Frontal cortex (tissue), 4 donors: Measurements from ENCODE around the gene DNAJC5. TPM values are rescaled to one million over a fixed set of nuclear protein-coding genes. Genes with fewer than 3 reads are reported as not detected.

Experiments
- DNase-seq, 2 donors: peaks; one replicate each; pipeline ENCODE4 v3.0.0; 2012; ENCODE audit warnings: low spot score in 2 of 2
- FAIRE-seq: peaks from 2 replicates; lab custom pipeline; 2012; peaks lifted over from hg19 to GRCh38; lab: Jason Lieb, UNC
- total RNA-seq: library from RNA; depleted of rRNA; stranded (reverse); fragments of >200 nt; gene quantifications from one replicate; pipeline ENCODE4 v1.2.3, GENCODE V29; 2014
- donor health status: control.
- donor health status: control.
- donor health status: control.

The DNAJC5 gene
- total RNA-seq, 1 donor from 2014 or later, result 102 TPM

GRCh38 chr20:63881451-63882226, 13.3 kb upstream of the DNAJC5 start:
- no peak for DNase-seq

GRCh38 chr20:63882257-63883200, 12.4 kb upstream of the DNAJC5 start:
- no peak for FAIRE-seq
- DNase-seq, result no peak

More at GRCh38 chr20:63881451-63882226, 13.3 kb upstream of the DNAJC5 start:
- FAIRE-seq, result no peak

- no peak for FAIRE-seq
- no peak for DNase-seq
Observed at GRCh38 chr20:63883201-63883593, 11.7 kb upstream of the DNAJC5 start.

DNA sequence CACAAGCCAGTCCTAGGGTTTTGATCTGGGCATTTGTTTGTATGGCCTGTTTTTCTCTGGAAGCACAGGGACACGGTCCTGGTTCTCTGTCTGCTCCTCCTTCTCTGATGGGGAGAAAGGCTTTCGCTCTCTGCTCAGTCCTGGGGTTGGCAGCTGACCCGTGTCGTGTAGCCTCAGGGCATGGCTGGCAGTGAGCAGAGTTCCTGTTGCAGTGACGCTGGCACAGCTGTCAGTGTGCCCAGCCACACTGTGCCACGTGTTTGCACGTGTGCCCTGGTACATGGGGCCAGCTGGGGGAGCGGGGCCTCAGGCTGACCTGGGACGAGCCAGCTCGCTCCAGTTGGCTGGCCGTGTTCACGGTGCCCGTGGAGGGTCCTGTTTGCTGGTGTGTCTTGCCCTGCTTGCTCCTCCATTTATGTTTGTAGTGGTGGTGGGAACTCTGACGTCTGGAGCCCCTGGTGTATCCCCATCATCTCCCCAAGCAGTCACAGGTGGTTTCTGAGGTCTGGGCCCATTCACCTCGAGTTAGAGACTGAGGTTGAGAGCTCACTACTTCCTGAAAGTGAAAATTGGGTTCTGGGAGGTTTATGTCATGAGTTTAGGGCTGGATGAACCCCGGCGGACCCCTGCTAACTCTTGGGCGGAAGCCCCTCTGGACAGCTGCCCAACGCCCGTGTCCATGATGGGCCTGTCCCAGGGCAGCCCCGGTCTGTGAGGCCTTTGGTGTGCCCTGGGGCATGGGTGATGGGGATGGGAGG, 10.2 kb upstream of the DNAJC5 start:
- no peak for DNase-seq
- FAIRE-seq, result no peak

GRCh38 chr20:63885264-63886053, 9.5 kb upstream of the DNAJC5 start:
- no peak for FAIRE-seq
- no peak for DNase-seq

DNA sequence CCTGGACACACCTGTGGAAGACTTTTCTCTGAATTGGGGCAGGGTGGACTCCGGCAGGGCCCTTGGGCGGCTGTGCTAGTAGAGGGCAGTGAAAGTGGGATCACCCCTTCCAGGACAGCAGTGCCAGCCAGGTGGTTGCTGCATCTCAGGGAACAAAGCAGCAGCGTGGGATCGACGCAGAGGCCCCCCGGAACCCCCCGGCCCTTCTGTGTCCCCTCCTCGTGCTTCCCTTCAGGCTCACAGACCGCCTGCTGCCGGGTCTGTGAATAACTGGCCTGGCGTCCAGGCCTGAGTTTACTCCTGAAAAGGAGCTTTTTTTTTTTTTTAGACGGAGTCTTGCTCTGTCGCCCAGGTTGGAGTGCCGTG, 8.9 kb upstream of the DNAJC5 start:
- FAIRE-seq (no peak), DNase-seq (no peak)

GRCh38 chr20:63886921-63887320, 8.0 kb upstream of the DNAJC5 start:
- FAIRE-seq (no peak), DNase-seq (no peak)

DNA sequence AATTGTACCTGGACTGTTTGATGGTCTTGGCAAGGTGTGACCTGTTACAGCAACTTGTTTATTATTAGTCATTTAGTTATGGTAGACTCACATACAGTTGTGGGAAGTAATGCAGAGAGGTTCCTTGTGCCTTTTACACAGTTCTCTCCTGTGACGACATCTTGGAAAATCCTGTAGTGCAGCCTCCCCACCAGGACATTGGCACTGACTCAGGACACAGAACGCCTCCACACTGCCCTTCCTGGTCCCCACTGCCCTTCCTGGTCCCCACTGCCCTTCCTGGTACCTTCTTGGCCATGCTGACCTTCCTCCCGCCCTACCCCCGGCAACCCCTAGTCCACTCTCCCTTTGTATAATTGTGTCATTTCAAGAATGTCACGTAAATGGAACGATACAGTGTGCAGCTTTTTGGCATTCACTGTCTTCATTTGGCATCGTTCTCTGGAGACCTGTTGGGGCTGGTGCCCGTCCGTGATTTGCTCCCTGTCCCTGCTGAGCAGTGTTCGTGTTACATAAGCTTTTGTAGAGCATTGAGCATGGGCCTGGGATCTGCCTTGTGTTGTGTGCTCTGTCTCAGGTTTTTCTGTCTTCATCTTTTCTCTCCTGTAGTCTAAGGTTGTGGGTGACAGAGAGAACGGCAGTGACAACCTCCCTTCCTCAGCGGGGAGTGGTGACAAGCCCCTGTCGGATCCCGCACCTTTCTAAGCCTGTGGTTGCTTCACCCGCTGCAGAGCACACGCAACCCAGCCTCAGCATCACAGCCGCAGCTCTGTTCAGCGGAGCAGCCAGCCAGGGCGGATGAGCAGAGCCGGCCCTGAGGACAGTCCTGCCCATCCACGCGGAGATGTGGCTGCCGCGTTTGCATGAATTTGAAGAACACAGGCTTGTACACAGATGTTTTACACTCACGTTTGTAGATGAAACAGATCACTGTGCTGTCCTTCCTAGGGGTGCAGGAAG, 5.4 kb upstream of the DNAJC5 start:
- DNase-seq (no peak), FAIRE-seq (no peak)

GRCh38 chr20:63890201-63890576, 4.7 kb upstream of the DNAJC5 start:
- no peak for FAIRE-seq
- DNase-seq, result no peak

GRCh38 chr20:63890616-63891015, 4.3 kb upstream of the DNAJC5 start:
- DNase-seq, result no peak
- FAIRE-seq, result no peak

- FAIRE-seq (no peak), DNase-seq (no peak)
Observed at GRCh38 chr20:63891061-63892002, 3.6 kb upstream of the DNAJC5 start.

DNA sequence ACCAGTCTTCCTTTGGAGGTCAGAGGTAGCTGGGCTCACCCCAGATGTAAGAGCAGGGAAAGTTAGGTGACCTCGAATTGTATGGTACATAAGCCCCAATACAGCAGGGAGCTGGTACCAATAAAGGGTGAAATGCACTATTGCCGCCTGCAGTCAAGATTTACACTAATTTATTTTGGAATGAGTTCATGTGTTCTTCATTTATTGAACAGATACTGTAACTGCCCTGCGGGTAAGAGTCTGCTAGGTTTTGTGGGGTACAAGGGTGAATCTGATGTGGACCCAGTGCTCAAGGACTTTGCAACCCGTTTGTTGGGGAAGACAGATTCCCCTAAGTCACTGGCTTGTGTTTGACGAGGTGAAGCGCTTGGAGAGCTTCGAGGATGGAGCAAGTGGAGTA, 2.5 kb upstream of the DNAJC5 start:
- no peak for FAIRE-seq
- DNase-seq, result no peak

DNA sequence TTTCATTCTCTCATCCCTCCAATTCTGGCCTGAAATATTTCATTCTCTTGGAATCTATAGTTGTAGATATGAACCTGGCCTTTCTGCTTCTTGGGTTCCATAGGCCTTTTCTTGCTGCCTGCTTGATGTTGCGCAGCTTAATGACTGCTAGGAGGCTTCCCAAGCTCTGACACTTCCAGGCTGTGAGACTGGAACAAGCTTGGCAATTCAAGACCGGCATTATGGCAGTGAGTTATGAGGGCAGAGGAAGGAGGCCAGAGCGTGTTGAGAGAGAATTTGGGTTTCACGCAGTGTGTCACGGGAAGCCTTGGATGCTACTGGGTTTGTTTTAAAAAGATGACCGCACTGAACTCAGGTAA, 948 bp upstream of the DNAJC5 start:
- no peak for DNase-seq
- FAIRE-seq, result no peak

DNA sequence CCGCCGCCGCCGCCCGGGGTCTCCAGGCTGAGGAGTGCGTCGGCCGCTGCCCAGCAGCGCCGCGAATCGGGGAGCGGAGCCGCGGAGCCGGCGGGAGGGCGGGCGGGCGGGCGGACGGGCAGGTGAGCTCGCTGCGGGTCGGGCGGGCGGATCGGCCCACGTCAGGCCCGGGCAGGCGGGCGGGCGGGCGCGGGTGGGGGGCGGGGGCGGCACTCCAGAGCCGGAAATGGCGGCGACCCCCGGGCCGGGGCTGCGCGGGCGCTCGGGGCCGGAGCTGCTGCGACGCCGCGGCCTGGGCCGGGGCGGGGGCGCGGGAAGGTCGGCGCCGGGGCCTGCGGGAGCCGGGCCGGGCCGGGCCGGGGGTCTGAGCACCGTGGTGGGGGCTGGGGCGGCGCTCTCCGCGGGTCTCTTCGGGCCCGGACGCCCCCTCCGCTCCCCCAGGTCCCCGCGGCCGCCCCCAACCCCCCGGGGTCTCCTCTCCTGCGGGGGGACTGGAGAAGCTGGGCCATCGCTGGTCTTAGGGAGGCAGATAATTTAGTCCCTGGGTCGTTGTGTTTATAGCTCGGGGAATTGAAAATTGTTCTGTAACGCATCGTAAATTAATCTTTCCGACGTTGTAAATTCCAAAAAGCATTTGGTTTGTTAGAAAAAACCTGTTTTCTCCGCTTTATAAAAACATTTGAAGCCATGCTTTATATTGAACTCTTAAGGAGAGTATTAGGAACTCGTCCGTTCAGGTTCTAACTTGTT, 451 bp downstream of the DNAJC5 start:
- DNase-seq, result no peak
- FAIRE-seq, result no peak

- no peak for DNase-seq
- no peak for FAIRE-seq
Observed at GRCh38 chr20:63895952-63896263, 982 bp downstream of the DNAJC5 start.

DNA sequence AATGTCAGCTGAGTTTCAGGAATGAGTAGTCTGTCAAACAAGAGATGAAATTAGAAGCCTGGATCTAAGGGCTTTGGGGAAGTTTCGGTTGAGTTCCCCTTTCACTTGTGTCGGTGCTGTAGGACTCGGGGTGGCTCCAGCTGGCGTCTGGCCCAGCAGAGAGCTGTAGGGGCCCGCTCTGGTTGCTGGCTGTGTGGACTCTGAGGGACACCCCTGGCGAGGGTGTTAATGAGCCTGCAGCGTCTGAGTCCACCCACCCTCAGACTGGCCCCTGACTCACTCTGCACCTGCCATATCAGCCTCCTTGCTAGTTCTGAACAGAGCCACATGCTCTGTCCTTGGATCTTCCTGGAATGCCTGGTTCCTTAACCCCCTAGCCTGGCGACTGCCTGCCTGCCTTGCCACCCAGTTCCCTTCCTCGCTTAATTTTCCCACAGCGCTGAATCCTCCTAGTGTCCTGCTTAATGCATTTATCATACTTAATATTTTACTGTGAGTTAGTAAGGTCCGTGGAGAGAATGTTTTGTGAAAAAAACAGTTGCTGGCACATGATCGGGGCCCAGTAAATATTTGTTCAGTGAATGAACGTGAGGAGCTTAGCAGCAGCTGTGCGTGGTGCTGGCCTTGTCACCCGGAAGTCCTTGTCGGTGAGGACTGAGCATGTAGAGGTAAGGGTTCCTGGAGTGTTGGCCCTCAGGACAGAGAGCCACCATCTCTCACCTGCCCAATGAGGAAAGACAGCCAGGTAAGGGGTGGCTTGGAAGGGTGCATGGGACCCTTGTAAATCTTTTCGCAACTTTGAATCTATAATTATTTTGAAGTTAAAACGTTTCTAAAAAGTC, 1.6 kb downstream of the DNAJC5 start:
- FAIRE-seq (no peak), DNase-seq (no peak)
